Spleen (tissue), 7 donors: ENCODE measurements around the gene DENR.

Experiments used
- POLR2A ChIP-seq, 3 donors: fragments of 450-650 bp; IDR thresholded peaks; one replicate each; pipeline ENCODE4 v1.5.1; 2017; ENCODE audit warnings: antibody characterized with exemption in 3 of 3, mild to moderate bottlenecking in 1 of 3
- POLR2AphosphoS5 ChIP-seq, 3 donors: sonication (generic); formaldehyde crosslinking; IDR thresholded peaks; one replicate each; pipeline ENCODE4 v1.5.1; 2017; ENCODE audit warnings: antibody characterized with exemption in 3 of 3
- TF ChIP-seq, protein P1 (sequence below), 11 experiments: fragments of 200-600 bp in 7 of 11; fragments of 450-650 bp in 4 of 11; sonication (generic) in 4 of 11; IDR thresholded peaks in 8 of 11; conservative IDR thresholded peaks in 3 of 11; 1 replicate in 7 of 11; 2 replicates in 4 of 11; pipeline versions ENCODE4 v1.4.0 to v1.8.0; 2016 to 2021; ENCODE audit warnings: antibody characterized with exemption in 11 of 11, inconsistent platforms in 4 of 11, mild to moderate bottlenecking in 1 of 11
- donor health status: DM: no; HTN: no; CAD: no; lungs with moderate emphysema.
- donor health status: DM: no; HTN: no; CAD: no.
- donor health status: DM: no; HTN: no; CAD: no.

DNA sequence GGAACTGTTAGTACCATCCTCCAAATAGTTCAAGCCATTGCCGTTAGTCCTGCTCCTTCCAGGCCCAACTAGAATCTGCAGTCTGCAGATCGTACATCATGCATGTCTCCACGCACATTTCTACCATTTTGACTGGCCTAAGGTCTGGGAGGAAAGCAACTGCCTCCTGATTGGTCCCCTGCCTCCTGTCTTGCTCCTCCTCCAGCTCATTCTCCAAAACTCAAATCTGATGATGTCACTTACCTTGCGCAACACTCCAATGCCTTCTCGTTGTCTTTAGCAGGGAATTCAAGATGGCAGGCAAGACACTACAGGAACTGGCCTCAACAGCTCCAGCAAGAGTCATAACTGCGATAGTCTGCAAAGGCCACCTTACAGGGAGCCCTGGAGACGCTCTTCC, 12.3 kb upstream of the DENR start:
- TF ChIP-seq, protein P1, sequence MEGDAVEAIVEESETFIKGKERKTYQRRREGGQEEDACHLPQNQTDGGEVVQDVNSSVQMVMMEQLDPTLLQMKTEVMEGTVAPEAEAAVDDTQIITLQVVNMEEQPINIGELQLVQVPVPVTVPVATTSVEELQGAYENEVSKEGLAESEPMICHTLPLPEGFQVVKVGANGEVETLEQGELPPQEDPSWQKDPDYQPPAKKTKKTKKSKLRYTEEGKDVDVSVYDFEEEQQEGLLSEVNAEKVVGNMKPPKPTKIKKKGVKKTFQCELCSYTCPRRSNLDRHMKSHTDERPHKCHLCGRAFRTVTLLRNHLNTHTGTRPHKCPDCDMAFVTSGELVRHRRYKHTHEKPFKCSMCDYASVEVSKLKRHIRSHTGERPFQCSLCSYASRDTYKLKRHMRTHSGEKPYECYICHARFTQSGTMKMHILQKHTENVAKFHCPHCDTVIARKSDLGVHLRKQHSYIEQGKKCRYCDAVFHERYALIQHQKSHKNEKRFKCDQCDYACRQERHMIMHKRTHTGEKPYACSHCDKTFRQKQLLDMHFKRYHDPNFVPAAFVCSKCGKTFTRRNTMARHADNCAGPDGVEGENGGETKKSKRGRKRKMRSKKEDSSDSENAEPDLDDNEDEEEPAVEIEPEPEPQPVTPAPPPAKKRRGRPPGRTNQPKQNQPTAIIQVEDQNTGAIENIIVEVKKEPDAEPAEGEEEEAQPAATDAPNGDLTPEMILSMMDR (IDR thresholded peaks at IDR 0.05 in 8 of 11, conservative IDR thresholded peaks at IDR 0.05 in 3 of 11), result no peak
- TF ChIP-seq POLR2A (IDR thresholded peaks at IDR 0.05) (no peak), POLR2AphosphoS5 (IDR thresholded peaks at IDR 0.05) (no peak)
